CD4-positive, CD25-positive, alpha-beta regulatory T cell (primary cell): Measurements from ENCODE around the gene C5orf58. TPM values are rescaled to one million over a fixed set of nuclear protein-coding genes. Genes with fewer than 3 reads are reported as not detected.

Source experiments
- ATAC-seq, 2 donors: fragments of 150-1000 bp; cut with Tn5 transposase; one replicate each; pipeline ENCODE4 v1.10.0; 2021; ENCODE audit warnings: low read depth in 2 of 2, moderate number of reproducible peaks in 2 of 2, moderate library complexity in 1 of 2
- DNase-seq, 3 donors: peaks; one replicate each; pipeline versions ENCODE4 v3.0.0 to v3.0.0-alpha.2; 2012 to 2022; ENCODE audit warnings: mixed read lengths in 1 of 3
- H3K27ac ChIP-seq: one replicate; pipeline ENCODE4 v1.7.0; 2013; ENCODE audit warnings: mild to moderate bottlenecking, low read length; ENCODE audit not compliant: insufficient read depth, poor library complexity, severe bottlenecking
- H3K27me3 ChIP-seq: one replicate; pipeline ENCODE4 v1.7.0; 2013; ENCODE audit warnings: low read length; ENCODE audit not compliant: control insufficient read depth, insufficient read depth
- H3K36me3 ChIP-seq: one replicate; pipeline ENCODE4 v1.7.0; 2013; ENCODE audit warnings: mild to moderate bottlenecking, low read length, moderate library complexity; ENCODE audit not compliant: control insufficient read depth, insufficient read depth
- H3K4me1 ChIP-seq: 2 replicates; pipeline ENCODE4 v1.7.0; 2013; ENCODE audit warnings: mild to moderate bottlenecking, low read length; ENCODE audit not compliant: insufficient read depth, control insufficient read depth, poor library complexity, severe bottlenecking
- H3K4me3 ChIP-seq: one replicate; pipeline ENCODE4 v1.7.0; 2013; ENCODE audit warnings: low read depth, mild to moderate bottlenecking, low read length, moderate library complexity
- H3K9me3 ChIP-seq, 2 experiments: 1 replicate in 1 of 2; 2 replicates in 1 of 2; pipeline ENCODE4 v1.7.0; 2013; ENCODE audit warnings: low read length in 2 of 2, mild to moderate bottlenecking in 1 of 2, moderate library complexity in 1 of 2; ENCODE audit not compliant: control insufficient read depth in 2 of 2
- H3K27ac Mint-ChIP-seq, 3 donors: one replicate each; pipeline ENCODE4 v1.8.0; 2020 to 2022; ENCODE audit warnings: mild to moderate bottlenecking in 3 of 3, mixed read lengths in 3 of 3, moderate library complexity in 2 of 3
- H3K27me3 Mint-ChIP-seq: one replicate; pipeline ENCODE4 v1.8.0; 2022; ENCODE audit warnings: mild to moderate bottlenecking, mixed read lengths
- H3K36me3 Mint-ChIP-seq: one replicate; pipeline ENCODE4 v1.8.0; 2020; ENCODE audit warnings: mixed read lengths
- H3K4me1 Mint-ChIP-seq, 4 donors: one replicate each; pipeline ENCODE4 v1.8.0; 2020 to 2022; ENCODE audit warnings: mixed read lengths in 4 of 4, mild to moderate bottlenecking in 1 of 4
- H3K4me3 Mint-ChIP-seq, 4 donors: one replicate each; pipeline ENCODE4 v1.8.0; 2020 to 2022; ENCODE audit warnings: mild to moderate bottlenecking in 4 of 4, mixed read lengths in 4 of 4, moderate library complexity in 3 of 4
- H3K9me3 Mint-ChIP-seq, 7 donors: one replicate each; pipeline ENCODE4 v1.8.0; 2020 to 2022; ENCODE audit warnings: mixed read lengths in 7 of 7, mild to moderate bottlenecking in 3 of 7, moderate library complexity in 2 of 7
- polyA plus RNA-seq, 4 donors: library from polyadenylated mRNA; unstranded; fragments of 300-500 nt; fragmentation: Illumina TruSeq; gene quantifications; one replicate each; pipeline ENCODE4 v1.2.3, GENCODE V29; 2021
- total RNA-seq: library from RNA; stranded (reverse); gene quantifications from one replicate; pipeline ENCODE4 v1.2.3, GENCODE V29; 2022

Gene C5orf58
- total and polyA plus RNA-seq, 5 donors from 2014 or later = 0.44 to 1.1 (median 0.69) TPM; not detected in 1

DNA sequence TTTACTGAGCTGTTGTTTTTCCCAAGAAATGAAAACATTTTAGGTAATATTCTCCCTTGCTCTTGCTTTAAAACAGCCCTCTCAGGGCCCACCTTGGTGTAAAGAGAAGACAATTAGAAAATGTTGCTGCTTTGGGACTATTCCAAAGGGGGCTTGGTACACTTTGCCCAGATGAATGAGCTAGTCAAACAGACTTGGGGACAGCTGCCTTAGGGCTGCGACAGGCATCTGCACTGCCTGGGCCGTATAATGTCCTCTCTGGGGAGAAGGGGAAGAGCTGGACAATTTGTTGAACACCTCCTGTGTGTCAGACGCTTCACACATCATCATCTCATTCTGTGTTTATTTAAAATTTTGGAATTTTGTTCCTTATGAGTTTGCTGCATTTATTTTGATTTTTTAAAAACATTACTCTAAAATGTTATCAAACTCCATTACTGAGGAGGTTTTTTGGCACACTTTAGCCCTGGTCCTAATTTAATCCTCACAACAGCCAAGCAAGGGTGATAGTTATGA is 28.8 kb downstream of the C5orf58 start:
- H3K36me3 ChIP-seq = peaks cover 97% of the 10 kb centered on the region
- no peaks in the 10 kb centered on the region for H3K9me3 ChIP-seq
- H3K27me3 ChIP-seq = no peaks in the 10 kb centered on the region
- H3K4me3 ChIP-seq = peak overlapping the region; percentile 45
- Mint-ChIP-seq H3K27ac (peak overlapping the region; percentile 95 to 97 (median 95)), H3K4me1 (peaks cover 34 to 95% (median 71%) of the 10 kb centered on the region in 4 donors), H3K36me3 (peaks cover 90% of the 10 kb centered on the region), H3K4me3 (peak overlapping the region; percentile 75 to 88 (median 82)), H3K9me3 (no peaks in the 10 kb centered on the region), H3K27me3 (no peaks in the 10 kb centered on the region)
- DNase-seq = no peak
- peaks cover 69% of the 10 kb centered on the region for H3K4me1 ChIP-seq
- H3K27ac ChIP-seq = peak overlapping the region; percentile 82
- no peak for ATAC-seq

GRCh38 chr5:170262061-170263045 is 29.6 kb downstream of the C5orf58 start:
- ATAC-seq (peak; percentile 83), DNase-seq (peak; percentile 39 to 88 (median 86))
- Histone ChIP-seq H3K4me3 (peak overlapping the region; percentile 45), H3K9me3 (no peaks in the 10 kb centered on the region), H3K36me3 (peaks cover 97% of the 10 kb centered on the region), H3K27me3 (no peaks in the 10 kb centered on the region), H3K4me1 (peaks cover 77% of the 10 kb centered on the region), H3K27ac (peak overlapping the region; percentile 82)
- Mint-ChIP-seq H3K9me3 (no peaks in the 10 kb centered on the region), H3K27me3 (no peaks in the 10 kb centered on the region), H3K4me1 (peaks cover 33 to 95% (median 75%) of the 10 kb centered on the region in 4 donors), H3K36me3 (peaks cover 90% of the 10 kb centered on the region), H3K27ac (peak overlapping the region; percentile 95 to 97 (median 95)), H3K4me3 (peak overlapping the region; percentile 75 to 88 (median 82))

- ATAC-seq (no peak), DNase-seq (no peak)
- Histone ChIP-seq H3K27ac (peak overlapping the region; percentile 82), H3K27me3 (no peaks in the 10 kb centered on the region), H3K4me1 (peaks cover 86% of the 10 kb centered on the region), H3K4me3 (no peak overlapping the region), H3K36me3 (peaks cover 94% of the 10 kb centered on the region), H3K9me3 (no peaks in the 10 kb centered on the region)
- peaks cover 39 to 95% (median 75%) of the 10 kb centered on the region in 4 donors for H3K4me1 Mint-ChIP-seq
- no peaks in the 10 kb centered on the region for H3K27me3 Mint-ChIP-seq
- H3K4me3 Mint-ChIP-seq = peak overlapping the region; percentile 26 to 36 (median 32)
- no peaks in the 10 kb centered on the region for H3K9me3 Mint-ChIP-seq
- H3K36me3 Mint-ChIP-seq = peaks cover 84% of the 10 kb centered on the region
- peak overlapping the region; percentile 55 to 95 (median 93) for H3K27ac Mint-ChIP-seq
Measured at GRCh38 chr5:170263906-170264305, 31.1 kb downstream of the C5orf58 start.

DNA sequence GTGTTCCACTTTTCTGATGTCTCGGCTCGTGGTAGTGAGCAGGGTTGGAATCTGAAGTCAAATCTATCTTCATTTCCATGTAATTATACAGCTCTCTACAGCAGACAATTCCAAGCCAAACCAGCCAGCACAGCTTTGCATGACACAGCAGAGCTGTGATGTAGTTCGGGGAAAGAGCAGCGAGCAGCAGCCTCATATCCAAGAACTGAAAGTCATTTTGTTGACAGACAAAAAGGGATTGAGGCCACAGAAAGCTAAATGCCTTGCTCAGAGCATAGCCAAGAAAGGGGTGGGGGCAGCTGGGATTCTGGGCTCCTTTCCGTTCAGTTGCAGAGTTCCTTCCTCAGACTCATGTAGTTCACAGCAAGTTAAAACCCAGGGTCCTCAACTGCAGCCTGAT is 32.7 kb downstream of the C5orf58 start:
- no peaks in the 10 kb centered on the region for H3K9me3 Mint-ChIP-seq
- Histone ChIP-seq H3K27me3 (no peaks in the 10 kb centered on the region), H3K4me3 (no peak overlapping the region), H3K27ac (peak overlapping the region; percentile 84), H3K9me3 (no peaks in the 10 kb centered on the region), H3K36me3 (peaks cover 93% of the 10 kb centered on the region), H3K4me1 (peaks cover 96% of the 10 kb centered on the region)
- H3K4me1 Mint-ChIP-seq = peaks cover 39 to 94% (median 76%) of the 10 kb centered on the region in 4 donors
- ATAC-seq (no peak), DNase-seq (no peak)
- peaks cover 84% of the 10 kb centered on the region for H3K36me3 Mint-ChIP-seq
- H3K4me3 Mint-ChIP-seq = peak overlapping the region in 2 of 4 donors; percentile 61 to 67
- no peaks in the 10 kb centered on the region for H3K27me3 Mint-ChIP-seq
- peak overlapping the region in 2 of 3 donors; percentile 23 to 98 for H3K27ac Mint-ChIP-seq

DNA sequence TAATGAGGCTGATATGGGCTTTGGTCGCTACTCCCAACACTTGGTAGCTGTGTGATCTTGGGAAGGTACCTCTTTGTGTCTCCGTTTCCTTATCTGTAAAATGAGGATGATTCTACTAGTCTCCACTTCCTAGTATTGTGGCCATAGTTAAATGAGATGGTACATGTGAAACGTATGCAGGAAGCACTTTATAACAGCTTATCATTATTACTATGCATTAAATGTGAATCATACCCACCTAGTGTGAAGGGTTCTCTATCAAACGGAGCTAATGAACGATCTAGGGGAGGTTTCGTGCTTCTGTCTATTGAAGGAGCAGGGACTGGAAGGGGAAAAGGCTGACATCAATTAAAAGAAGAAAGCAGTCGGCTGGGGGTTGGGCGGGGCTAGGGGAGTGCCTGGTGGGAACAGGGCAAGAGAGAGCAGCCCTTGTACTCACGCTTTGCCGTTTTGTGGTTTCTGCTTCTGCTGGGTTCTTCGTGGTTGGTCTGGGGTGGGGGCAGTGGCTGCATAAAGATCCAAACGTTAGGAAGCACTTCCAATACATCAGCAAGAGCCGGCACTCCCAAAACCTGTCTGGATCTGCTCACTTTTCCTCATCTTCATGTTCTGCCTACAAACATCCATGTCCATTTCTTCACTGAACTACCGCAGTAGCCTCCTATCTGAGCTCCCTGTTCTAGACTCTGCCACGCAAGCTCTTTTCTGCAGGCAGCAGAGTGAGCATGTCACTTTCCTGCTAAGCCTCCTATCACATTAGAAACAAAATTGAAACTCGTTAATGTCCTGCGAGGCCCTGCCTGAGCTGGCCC is 34.0 kb downstream of the C5orf58 start:
- Mint-ChIP-seq H3K27ac (peak overlapping the region; percentile 93 to 98 (median 96)), H3K9me3 (no peaks in the 10 kb centered on the region), H3K4me1 (peaks cover 28 to 94% (median 78%) of the 10 kb centered on the region in 4 donors), H3K4me3 (peak overlapping the region; percentile 67 to 86 (median 81)), H3K36me3 (peaks cover 87% of the 10 kb centered on the region), H3K27me3 (no peaks in the 10 kb centered on the region)
- Histone ChIP-seq H3K27me3 (no peaks in the 10 kb centered on the region), H3K9me3 (no peaks in the 10 kb centered on the region), H3K27ac (peak overlapping the region; percentile 84), H3K36me3 (peaks cover 93% of the 10 kb centered on the region), H3K4me3 (peak overlapping the region; percentile 70), H3K4me1 (peaks cover 96% of the 10 kb centered on the region)
- ATAC-seq (peak; percentile 16 to 23), DNase-seq (peak; percentile 36 to 66 (median 57))

DNA sequence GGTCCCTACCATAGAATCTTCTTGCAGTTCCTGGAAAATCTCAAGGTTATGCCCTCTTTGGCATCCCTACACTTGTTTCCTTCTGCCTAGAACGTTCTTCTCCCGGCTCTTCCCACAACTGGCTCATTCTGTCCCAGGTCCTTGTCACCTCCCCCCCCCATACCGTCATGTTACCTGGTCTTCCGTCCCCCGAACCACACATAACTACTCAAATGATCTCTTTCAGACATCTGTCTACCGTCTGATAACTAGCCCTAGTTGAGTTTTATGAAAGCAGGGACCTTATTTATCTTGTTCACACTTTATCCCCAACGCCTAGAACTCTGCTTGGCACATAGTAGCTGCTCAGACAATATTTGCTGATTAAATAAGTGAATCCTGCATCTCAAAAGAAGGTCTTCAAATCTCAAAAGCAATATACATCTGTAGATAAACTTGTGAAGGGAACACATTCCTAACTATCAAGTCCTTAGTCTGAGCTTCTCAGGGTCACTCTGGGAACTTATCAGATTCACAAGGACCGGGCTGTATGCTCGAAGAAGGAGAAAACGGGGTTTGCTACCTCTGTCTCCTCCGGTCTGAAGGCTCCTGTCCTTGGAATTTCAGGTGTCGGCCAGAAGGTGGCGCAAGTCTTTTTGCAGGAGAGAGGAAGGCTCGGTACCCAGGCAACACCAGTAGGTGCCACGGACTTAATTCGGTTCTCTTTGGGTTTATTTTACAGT is 34.8 kb downstream of the C5orf58 start:
- peaks cover 92% of the 10 kb centered on the region for H3K4me1 ChIP-seq
- ATAC-seq = peak; percentile 39 to 56
- H3K9me3 ChIP-seq = no peaks in the 10 kb centered on the region
- H3K36me3 ChIP-seq = peaks cover 93% of the 10 kb centered on the region
- H3K27ac ChIP-seq = peak overlapping the region; percentile 84
- peak overlapping the region; percentile 70 for H3K4me3 ChIP-seq
- no peaks in the 10 kb centered on the region for H3K27me3 ChIP-seq
- Mint-ChIP-seq H3K9me3 (no peaks in the 10 kb centered on the region), H3K36me3 (peaks cover 85% of the 10 kb centered on the region), H3K4me1 (peaks cover 25 to 93% (median 76%) of the 10 kb centered on the region in 4 donors), H3K27me3 (no peaks in the 10 kb centered on the region), H3K27ac (peak overlapping the region; percentile 93 to 98 (median 96)), H3K4me3 (peak overlapping the region; percentile 67 to 86 (median 81))
- peak; percentile 72 to 89 (median 81) for DNase-seq
